ENCODE measurements around the gene WDR6.

DNA sequence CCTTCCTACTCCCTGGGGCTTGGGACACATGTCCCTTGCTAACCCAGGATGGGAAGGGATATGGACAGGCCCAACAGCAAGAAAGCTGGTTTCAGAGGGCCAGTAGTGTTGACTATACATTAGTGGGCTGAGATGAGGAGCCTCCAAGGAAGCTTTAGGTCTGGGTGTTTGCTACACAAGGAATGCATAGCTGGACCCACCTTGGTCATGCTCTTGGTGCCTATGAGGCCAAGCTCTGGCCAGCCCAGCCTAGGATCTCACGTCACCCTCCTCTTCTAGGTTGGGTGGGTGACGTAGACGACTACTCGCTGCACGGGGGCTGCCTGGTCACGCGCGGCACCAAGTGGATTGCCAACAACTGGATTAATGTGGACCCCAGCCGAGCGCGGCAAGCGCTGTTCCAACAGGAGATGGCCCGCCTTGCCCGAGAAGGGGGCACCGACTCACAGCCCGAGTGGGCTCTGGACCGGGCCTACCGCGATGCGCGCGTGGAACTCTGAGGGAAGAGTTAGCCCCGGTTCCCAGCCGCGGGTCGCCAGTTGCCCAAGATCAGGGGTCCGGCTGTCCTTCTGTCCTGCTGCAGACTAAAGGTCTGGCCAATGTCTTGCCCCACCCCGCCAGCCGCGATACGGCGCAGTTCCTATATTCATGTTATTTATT lies 653 bp upstream of the WDR6 start:
- TF ChIP-seq, protein P1, sequence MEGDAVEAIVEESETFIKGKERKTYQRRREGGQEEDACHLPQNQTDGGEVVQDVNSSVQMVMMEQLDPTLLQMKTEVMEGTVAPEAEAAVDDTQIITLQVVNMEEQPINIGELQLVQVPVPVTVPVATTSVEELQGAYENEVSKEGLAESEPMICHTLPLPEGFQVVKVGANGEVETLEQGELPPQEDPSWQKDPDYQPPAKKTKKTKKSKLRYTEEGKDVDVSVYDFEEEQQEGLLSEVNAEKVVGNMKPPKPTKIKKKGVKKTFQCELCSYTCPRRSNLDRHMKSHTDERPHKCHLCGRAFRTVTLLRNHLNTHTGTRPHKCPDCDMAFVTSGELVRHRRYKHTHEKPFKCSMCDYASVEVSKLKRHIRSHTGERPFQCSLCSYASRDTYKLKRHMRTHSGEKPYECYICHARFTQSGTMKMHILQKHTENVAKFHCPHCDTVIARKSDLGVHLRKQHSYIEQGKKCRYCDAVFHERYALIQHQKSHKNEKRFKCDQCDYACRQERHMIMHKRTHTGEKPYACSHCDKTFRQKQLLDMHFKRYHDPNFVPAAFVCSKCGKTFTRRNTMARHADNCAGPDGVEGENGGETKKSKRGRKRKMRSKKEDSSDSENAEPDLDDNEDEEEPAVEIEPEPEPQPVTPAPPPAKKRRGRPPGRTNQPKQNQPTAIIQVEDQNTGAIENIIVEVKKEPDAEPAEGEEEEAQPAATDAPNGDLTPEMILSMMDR (IDR thresholded peaks at IDR 0.05) = no peak
- TF ChIP-seq POLR2A (IDR thresholded peaks at IDR 0.05; ENCODE audit: low read length) = no peak
- no peak for TF ChIP-seq SREBF2 (IDR thresholded peaks at IDR 0.05)
- TF ChIP-seq, protein P2, sequence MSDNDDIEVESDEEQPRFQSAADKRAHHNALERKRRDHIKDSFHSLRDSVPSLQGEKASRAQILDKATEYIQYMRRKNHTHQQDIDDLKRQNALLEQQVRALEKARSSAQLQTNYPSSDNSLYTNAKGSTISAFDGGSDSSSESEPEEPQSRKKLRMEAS (IDR thresholded peaks at IDR 0.05) = no peak
- TF ChIP-seq NPAS2 (CRISPR knock-in tag; IDR thresholded peaks at IDR 0.05; ENCODE audit: borderline replicate concordance) = no peak
- no peak for TF ChIP-seq NR3C1 (IDR thresholded peaks at IDR 0.05)
- TF ChIP-seq RFX5 (IDR thresholded peaks at IDR 0.05) = no peak
- TF ChIP-seq, protein P3, sequence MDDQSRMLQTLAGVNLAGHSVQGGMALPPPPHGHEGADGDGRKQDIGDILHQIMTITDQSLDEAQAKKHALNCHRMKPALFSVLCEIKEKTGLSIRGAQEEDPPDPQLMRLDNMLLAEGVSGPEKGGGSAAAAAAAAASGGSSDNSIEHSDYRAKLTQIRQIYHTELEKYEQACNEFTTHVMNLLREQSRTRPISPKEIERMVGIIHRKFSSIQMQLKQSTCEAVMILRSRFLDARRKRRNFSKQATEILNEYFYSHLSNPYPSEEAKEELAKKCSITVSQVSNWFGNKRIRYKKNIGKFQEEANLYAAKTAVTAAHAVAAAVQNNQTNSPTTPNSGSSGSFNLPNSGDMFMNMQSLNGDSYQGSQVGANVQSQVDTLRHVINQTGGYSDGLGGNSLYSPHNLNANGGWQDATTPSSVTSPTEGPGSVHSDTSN (IDR thresholded peaks at IDR 0.05) = 0 out of 2 replicates have a peak, but pooled peaks have one; percentile 17
- TF ChIP-seq ZNF302 (CRISPR knock-in tag; IDR thresholded peaks at IDR 0.05) = no peak
- TF ChIP-seq HOXA7 (CRISPR knock-in tag; IDR thresholded peaks at IDR 0.05) = no peak
- TF ChIP-seq, protein P4, sequence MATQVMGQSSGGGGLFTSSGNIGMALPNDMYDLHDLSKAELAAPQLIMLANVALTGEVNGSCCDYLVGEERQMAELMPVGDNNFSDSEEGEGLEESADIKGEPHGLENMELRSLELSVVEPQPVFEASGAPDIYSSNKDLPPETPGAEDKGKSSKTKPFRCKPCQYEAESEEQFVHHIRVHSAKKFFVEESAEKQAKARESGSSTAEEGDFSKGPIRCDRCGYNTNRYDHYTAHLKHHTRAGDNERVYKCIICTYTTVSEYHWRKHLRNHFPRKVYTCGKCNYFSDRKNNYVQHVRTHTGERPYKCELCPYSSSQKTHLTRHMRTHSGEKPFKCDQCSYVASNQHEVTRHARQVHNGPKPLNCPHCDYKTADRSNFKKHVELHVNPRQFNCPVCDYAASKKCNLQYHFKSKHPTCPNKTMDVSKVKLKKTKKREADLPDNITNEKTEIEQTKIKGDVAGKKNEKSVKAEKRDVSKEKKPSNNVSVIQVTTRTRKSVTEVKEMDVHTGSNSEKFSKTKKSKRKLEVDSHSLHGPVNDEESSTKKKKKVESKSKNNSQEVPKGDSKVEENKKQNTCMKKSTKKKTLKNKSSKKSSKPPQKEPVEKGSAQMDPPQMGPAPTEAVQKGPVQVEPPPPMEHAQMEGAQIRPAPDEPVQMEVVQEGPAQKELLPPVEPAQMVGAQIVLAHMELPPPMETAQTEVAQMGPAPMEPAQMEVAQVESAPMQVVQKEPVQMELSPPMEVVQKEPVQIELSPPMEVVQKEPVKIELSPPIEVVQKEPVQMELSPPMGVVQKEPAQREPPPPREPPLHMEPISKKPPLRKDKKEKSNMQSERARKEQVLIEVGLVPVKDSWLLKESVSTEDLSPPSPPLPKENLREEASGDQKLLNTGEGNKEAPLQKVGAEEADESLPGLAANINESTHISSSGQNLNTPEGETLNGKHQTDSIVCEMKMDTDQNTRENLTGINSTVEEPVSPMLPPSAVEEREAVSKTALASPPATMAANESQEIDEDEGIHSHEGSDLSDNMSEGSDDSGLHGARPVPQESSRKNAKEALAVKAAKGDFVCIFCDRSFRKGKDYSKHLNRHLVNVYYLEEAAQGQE (IDR thresholded peaks at IDR 0.05) = no peak
- TF ChIP-seq RAD21 (conservative IDR thresholded peaks at IDR 0.05 in 1 of 2, IDR thresholded peaks at IDR 0.05 in 1 of 2) = no peak
- TF ChIP-seq, protein P5, sequence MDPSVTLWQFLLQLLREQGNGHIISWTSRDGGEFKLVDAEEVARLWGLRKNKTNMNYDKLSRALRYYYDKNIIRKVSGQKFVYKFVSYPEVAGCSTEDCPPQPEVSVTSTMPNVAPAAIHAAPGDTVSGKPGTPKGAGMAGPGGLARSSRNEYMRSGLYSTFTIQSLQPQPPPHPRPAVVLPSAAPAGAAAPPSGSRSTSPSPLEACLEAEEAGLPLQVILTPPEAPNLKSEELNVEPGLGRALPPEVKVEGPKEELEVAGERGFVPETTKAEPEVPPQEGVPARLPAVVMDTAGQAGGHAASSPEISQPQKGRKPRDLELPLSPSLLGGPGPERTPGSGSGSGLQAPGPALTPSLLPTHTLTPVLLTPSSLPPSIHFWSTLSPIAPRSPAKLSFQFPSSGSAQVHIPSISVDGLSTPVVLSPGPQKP (IDR thresholded peaks at IDR 0.05; ENCODE audit: low read depth, low read length) = no peak
- TF ChIP-seq SMC3 (IDR thresholded peaks at IDR 0.05) = no peak
